Fibroblast of skin of right biceps (primary cell): ENCODE data around the gene PTPRR.

Experiments used
- DNase-seq: peaks from one replicate; pipeline ENCODE4 v3.0.0-alpha.2; 2013

Gene PTPRR

GRCh38 chr12:70788774-70789173, 131.8 kb downstream of the PTPRR start:
- DNase-seq: no peak

DNA sequence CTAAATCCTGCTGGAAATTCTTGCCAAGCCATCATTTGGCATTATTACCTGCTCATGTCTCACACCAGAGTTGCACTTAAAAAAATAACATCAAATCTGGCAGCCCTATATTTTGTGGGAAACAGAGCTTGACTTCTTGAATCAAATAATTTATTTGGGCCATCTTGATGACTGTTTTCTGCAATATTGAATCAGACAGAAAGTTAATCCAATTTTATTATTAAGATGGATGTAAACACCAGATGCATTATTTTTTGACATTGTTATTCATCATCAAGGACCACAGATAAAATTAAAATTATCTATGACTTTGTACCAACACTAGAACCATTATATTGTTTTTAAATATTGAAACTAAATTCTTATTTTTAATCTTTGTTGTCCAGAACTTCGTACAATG, 132.9 kb downstream of the PTPRR start:
- no peak for DNase-seq

- DNase-seq: no peak
Observed at GRCh38 chr12:70785896-70786295, 134.6 kb downstream of the PTPRR start.

DNA sequence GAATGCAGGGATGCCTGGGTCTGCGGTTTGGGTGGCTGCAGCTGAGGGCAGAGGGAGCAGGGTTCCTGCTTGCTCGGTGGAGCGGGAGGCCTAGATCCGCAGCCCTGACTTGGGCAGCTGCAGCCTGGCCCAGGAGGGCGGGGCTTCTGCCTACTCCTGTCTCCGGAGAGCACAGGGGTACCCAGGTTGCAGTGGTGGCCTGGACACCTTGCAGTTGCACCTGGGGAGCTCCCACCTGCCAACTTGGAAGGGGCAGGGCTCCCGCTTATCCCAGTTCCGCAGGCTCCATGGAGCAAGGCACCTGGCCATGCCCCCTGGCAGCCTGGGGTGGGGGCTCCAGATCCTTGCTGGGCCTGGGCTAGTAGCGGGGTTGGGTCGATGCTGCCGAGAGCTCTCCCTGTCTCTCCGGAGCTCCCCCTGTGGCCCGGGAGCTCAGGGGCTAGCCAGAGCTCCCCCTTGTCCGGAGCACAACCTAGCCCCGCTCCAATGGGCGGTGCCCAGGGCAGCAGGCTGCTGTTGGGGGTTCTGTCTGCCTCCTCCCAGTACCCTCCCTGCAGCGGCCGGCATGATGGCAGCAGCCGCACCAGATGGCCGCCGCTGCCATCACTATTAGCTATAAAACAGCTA, 136.4 kb downstream of the PTPRR start:
- DNase-seq: no peak

DNA sequence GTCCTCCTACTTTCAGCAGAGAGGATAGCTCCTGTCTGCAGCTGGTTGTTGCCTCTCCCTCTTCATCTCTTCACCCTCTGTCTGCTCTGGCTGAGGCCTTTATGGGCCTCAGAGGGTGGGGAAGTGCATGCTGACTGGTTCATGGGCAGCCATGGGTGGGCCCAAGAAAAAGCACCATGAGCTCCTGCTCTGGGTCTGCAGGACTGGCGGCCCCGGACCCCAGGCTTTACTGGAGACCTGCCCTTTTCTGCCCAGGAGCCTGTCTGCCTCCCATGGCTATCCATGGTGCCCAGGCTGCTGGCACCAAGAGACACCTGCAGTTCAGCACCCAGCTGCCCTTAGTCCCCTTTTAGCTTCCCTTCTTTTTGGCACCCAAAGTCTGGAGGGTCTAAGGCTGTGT, 137.1 kb downstream of the PTPRR start:
- DNase-seq: no peak

DNA sequence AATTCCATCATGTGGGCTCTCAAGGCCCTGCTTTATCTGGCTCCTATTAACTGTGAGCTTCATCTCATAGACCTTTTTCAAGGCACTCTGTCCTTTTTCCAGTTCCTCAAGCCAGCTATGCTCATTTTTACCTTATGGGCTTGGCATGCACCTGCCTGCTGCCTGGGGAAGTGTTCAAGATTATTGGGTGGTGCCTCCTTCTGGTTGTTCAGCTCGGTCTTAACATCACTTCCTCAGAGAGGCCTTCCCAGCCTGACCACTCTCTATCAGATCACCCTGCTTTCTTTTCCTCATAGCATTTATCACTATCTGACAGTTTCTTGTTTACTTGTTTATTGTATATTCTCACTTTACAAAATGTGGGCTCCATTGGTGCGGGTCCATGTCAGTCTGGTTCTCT, 141.3 kb downstream of the PTPRR start:
- DNase-seq: no peak

DNA sequence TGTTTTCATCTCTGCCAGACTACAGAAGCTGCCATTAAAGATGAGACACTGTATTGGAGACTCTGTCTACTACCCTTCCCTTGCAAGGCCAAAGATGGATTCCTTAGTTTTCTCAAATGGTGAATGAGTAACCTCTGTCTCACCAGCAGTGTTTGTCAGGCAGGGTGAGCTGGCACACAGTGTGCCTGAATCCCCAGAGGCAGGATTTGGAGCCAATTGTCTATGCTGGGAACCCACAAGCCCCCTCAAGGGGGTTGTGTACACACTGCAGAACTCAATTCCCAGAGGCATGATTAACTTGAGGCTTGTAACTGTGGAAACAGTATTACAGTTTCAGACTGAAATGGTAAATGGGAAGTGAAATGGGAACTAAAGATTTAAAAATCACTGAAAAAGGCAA, 146.5 kb downstream of the PTPRR start:
- DNase-seq: peak; percentile 92

GRCh38 chr12:70772836-70773235, 147.7 kb downstream of the PTPRR start:
- peak; percentile 55 for DNase-seq

- no peak for DNase-seq
Observed at GRCh38 chr12:70771581-70771980, 149.0 kb downstream of the PTPRR start.

DNA sequence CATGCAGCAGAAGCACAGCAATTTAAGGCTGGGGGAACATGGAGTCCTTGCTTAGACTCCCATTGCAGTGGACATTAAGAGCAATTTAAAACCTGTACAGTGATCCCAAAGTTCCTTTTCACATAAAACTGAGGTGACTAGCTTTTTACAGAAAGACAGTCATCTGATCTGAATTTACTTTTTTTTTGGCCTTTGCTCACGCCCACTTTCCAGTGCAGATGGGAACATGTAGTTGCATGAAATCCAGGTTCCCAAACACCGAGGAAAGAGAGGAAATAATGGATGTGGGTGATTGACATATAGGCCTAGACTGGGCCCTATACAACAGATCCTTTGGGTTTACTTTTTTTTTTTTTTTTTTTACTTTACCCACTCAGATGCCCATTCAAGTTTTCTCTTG, 156.9 kb downstream of the PTPRR start:
- DNase-seq: no peak

- no peak for DNase-seq
Observed at GRCh38 chr12:70762000-70762399, 158.5 kb downstream of the PTPRR start.

DNA sequence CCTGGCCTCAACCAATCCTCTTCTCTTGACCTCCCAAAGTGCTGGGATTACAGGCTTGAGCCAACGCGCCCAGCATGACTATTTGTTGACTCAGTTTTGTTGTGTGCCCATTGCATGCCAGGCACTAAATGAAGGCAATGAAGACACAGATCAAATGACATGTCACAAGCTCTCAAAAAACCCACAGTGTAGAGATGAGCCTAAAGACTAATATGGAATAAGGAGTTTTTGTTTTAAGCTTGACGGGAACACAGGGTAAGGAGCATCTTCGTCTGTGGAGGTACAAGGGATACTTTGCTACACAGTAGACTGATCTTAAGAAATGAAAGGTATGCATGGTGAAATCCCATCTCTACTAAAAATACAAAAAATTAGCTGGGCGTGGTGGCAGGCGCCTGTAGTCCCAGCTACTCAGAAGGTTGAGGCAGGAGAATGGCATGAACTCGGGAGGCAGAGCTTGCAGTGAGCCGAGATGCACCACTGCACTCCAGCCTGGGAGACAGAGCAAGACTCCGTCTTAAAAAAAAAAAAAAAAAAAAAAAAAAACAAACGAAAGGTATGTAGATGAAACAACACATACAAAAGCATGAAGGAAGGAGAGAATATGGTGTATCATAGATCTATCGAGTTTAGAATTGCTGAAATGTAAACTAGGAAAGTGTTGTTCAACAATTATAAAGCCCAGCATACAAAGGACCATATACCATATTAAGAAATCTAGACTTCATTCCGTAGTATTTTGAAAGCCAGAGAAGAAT, 161.2 kb downstream of the PTPRR start:
- DNase-seq: no peak

DNA sequence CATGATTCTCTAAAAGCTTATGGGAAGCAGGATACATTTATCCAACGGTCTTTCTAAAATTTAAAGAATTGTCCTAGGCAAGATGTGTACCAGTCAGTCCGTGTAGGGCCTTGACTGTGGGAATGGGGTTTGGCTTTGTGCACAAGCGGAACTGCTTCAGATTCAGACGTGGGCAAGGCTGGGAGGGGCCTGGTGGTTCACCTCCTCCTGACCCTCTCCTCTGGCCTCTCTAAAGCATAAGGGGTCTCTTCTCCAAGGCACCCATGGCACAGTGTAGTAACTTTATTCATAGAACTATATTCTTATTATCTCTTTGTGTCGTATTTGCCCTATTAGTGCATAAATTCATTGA, 162.1 kb downstream of the PTPRR start:
- no peak for DNase-seq

- no peak for DNase-seq
Observed at GRCh38 chr12:70757830-70758493, 162.6 kb downstream of the PTPRR start.

GRCh38 chr12:70756791-70757190, 163.7 kb downstream of the PTPRR start:
- no peak for DNase-seq

GRCh38 chr12:70756118-70756517, 164.4 kb downstream of the PTPRR start:
- DNase-seq: peak; percentile 76

DNA sequence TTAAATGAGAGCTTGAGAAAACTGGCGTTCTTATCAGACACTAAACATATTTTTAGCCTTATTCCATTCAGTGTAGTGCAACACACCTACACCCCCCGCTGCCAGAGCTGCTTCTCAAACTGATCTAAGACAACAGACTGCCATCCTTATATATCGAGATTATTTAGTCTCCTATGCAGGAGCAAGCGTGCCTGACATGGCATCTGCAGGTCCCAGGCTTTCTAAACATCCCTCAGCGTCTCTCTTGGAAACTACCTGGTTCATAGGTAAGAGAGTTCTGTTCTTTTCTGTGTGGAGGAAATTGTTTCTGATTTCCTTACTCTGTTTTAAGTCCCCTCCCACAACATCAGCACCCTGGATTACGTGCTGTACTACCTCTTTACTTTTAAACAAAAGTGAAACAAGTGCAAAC, 166.2 kb downstream of the PTPRR start:
- no peak for DNase-seq

DNA sequence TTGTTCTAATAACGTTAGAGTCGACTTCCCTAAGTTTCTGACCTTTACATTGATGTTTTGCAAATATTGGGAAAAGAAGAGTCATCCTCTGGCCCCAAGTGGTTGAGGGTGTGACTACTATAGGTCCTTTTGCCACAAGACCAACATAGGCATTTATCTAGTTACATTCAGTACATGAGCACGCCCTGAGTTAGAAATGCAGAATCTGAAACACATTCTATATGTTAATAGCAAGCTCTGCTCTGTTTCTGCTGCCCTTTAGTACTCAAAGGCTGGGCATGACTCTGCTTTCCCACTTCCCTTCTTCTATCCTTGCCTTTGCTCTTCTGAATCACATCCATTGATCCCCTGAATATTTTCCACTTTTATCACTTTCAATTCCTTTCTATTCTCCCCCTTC, 168.2 kb downstream of the PTPRR start:
- no peak for DNase-seq

DNA sequence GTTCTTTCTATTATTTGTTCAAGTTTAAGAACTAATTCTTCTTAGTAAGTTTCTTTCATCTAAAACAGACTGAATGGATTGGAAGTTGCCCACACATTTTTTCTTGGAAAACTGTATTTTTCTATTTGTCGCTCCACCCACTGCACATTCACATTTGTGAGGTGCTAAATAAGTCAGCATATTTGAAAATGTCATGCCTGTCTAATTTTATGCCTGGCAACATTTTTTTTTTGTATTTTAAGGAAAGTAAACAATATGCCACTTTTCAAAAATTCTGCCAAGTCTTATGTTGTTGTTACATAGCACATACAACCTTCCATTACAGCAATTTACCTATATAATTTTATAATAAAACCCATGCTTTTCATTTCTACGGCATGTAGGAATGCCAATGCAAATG, 170.6 kb downstream of the PTPRR start:
- DNase-seq: no peak

- DNase-seq: no peak
Observed at GRCh38 chr12:70748809-70749208, 171.7 kb downstream of the PTPRR start.

DNA sequence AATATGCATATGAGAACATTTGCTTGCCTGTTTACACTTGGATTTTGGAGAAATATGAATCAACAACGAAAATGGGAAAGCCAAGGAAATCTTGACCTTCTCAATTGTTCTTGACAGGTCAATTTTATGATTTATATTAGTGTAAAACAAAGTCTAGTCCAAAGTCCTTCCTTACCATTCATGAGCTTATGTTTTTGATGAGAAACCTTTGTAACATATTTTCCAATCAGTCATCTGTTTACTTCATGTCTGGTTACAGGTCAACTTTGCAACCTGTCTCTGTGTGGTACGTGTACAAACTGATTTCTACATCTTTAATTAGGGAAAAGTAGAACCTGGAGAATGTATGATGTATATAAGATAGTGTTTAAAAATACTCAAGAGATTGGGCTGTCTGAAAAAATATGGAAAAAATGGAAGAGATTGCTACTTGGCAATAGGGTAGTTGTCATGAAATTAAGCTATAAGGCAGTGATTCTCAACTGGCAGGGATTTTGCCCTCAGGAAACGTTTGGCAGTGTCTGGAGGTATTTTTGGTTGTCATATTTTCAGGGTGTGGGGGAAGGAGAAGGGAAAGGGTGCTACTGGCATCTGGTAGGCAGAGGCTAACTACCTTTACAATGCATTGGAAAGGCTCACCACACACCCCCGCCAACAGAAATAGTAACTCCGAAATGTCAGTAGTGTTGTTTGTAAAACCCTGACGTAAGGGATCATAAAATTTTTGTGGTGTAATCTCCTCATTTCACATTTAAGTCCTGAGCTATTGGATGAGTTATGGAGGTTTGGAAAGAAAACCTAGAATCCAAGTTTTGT, 172.9 kb downstream of the PTPRR start:
- DNase-seq: no peak

DNA sequence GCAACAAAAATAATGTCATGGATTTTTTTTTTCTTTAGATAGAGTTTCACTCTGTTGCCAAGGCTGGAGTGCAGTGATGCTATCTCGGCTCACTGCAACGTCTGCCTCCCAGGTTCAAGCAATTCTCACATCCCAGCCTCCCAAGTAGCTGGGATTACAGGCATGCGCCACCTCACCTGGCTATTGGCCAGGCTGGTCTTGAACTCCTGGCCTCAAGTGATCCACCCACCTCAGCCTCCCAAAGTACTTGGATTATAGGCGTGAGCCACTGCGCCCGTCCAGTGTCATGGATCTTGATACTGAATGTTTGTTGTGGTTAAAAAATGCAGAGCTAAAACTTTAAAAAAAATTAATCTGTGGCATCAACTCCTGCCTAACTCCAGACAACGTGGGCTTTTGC, 175.5 kb downstream of the PTPRR start:
- no peak for DNase-seq

DNA sequence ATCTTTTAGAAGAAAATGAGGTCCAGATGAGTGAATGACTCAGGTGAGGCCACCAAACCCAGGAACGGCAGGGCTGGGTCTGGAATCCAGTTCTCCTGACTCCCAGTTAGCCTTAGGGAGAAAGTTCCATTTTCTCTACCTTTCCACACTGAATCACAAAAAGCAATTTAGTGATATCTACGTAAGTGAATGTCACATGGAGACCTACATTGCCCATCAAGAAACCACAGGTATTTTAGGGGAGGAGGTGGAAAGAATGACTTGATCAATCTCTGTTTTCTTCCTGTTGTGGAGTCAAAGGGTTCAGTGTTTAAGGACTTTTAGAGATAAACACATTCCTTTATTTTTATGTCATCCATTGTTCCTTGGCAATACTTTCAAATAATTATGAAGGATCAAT, 176.4 kb downstream of the PTPRR start:
- peak; percentile 18 for DNase-seq

DNA sequence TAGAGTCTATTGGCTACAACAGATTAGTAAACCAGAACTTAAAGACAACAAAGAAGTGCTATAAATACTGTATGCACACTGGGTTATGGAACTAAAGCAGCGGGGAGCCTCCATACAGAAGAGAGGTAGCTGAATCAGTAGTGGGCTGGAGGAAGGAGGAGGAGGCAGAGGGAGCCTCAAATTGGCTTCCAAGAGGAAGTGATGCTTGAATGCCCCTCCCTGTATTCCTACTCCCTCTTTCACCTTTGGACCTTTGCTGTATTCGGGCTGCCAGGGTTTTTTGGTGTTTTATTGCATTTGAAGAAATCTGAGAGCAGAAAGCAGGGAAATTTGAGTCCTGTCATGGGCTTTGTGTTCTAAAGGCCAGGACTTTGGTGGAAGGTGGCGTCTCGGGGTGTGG, 179.3 kb downstream of the PTPRR start:
- DNase-seq: no peak
